Activated CD8-positive, alpha-beta memory T cell treated with anti-CD3 and anti-CD28 coated beads, Interleukin-2, amount 50 U/mL, for 1 hour (primary cell): ENCODE measurements around the gene GDPGP1.
"Not testable (repeated sequence)": the region's sequence is repeated elsewhere in the genome, so short reads cannot be mapped to it uniquely, and the experiment has no call there.

ENCODE experiments used
- DNase-seq: peaks from one replicate; pipeline ENCODE4 v3.0.0-alpha.2; 2020; ENCODE audit errors: extremely low read depth

The GDPGP1 gene

GRCh38 chr15:90234096-90234988 is at the start of gene GDPGP1:
Gene GDPGP1, plus strand, starts transcription at chr15:90234209. Its CDS starts 6,700 bp downstream, at chr15:90240909.
- no peak for DNase-seq

GRCh38 chr15:90184786-90185704 is 49.0 kb upstream of the GDPGP1 start:
- no peak for DNase-seq

- no peak for DNase-seq
Observed at GRCh38 chr15:90187257-90187868, 46.6 kb upstream of the GDPGP1 start.

GRCh38 chr15:90188065-90188464 is 45.9 kb upstream of the GDPGP1 start:
- DNase-seq = not testable (repeated sequence)

DNA sequence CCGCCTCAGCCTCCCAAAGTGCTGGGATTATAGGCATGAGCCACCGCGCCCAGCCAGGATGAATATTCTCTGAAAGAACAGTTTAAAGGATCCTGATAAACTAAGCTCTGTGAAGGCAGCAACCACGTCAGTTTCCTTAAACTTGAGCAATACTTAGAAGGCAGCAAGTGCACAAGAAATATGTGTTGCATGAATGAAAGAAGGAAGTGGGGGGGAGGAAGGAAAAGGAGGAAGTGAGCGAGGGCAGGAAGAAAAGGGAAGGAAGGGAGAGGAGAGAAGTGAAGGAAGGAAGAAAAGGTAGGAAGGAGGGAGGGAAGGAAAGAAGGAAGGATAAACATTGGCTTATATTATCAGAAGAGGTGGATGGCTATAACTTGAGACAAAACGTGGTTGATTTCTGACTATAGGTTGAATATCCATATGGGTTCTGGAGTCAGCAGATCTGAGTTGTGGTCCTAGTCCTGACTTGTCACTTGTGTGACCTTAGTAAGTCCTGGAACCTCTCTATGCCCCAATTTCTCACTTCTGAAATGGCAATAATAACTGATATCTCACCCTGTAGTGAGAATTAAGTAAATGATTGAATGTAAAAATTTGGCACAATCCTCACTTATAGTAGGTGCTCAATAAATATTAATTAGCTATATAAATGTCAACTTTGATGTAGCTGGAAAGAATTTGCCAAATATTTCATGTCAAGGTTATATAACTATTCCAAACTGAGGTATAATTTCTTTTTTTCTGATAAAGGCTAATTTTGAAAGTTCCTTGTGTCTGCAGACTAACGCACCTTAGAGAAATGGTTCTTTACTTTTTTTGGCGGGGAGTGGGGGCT is 44.9 kb upstream of the GDPGP1 start:
- DNase-seq = no peak

GRCh38 chr15:90189781-90190467 is 44.1 kb upstream of the GDPGP1 start:
- no peak for DNase-seq

- DNase-seq = no peak
Observed at GRCh38 chr15:90190606-90191343, 43.2 kb upstream of the GDPGP1 start.

GRCh38 chr15:90191344-90191687 is 42.7 kb upstream of the GDPGP1 start:
- DNase-seq = no peak

DNA sequence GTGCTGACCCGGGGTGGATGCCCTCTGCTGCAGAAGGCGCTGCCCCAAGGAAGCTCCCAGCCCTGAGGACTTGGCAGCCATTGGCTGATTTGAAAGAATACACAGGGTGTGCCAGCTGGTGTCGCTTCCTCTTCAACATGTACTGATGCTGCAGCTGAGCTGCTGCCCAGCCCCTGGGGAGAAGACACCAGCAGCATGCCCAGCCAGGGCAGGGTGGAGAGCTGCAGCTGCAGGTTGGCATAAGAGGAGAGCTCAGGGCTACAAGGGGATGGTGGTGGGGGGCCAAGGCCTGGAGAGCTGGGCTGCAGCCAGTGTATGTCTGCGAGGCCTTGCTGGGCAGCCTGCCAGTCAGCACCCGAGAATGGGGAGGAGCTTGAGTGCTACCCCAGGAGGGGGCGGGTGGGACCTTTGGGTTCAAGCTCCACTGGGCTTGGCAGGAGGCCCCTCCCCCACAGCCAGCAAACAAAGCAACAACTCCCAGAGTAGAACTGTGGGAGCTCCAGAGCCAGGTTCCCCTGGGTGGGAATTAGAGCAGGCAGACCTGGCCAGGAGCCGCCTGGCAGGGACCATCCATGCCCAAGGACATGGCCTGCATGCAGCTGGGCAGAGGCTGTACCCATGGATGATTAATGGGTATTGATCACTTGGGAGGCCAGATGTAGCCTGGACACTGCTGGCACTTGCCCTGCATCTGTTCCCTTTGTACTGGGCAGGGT is 42.1 kb upstream of the GDPGP1 start:
- DNase-seq = no peak

- no peak for DNase-seq
Observed at GRCh38 chr15:90192961-90193786, 40.8 kb upstream of the GDPGP1 start.

GRCh38 chr15:90194655-90195054 is 39.4 kb upstream of the GDPGP1 start:
- no peak for DNase-seq

GRCh38 chr15:90200534-90201129 is 33.4 kb upstream of the GDPGP1 start:
- DNase-seq = no peak

GRCh38 chr15:90201130-90201943 is 32.7 kb upstream of the GDPGP1 start, which contains the start of gene SEMA4B:
Gene SEMA4B, plus strand, starts transcription at chr15:90201330. Its CDS starts 249 bp downstream, at chr15:90201579.
- DNase-seq = no peak

GRCh38 chr15:90201944-90202375 is 32.0 kb upstream of the GDPGP1 start:
- DNase-seq = no peak

- DNase-seq = no peak
Observed at GRCh38 chr15:90202929-90203328, 31.1 kb upstream of the GDPGP1 start.

GRCh38 chr15:90203473-90203872 is 30.5 kb upstream of the GDPGP1 start:
- no peak for DNase-seq

DNA sequence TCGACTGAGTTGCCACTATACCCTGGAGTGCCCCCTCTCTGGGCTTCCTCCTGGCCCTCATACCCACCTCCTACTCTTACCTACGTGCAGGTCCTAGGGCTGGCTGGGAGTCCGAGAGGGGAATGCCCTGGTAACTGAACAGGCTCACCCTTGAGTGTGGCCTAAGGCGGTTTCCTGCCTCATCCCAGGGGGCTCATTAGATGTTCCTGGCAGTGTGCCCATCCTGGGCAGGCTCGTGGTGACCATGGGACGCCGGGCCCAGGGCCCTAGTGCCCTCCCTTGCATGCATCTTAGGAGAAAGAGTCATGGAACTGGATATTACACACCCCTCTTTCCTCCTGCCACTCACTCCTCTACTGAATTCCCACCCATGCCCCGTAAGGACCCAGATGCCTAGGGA is 30.1 kb upstream of the GDPGP1 start:
- DNase-seq = no peak
